Measurements from ENCODE around the gene ATAD3C. TPM values are rescaled to one million over a fixed set of nuclear protein-coding genes. Genes with fewer than 3 reads are reported as not detected.
"Not testable (repeated sequence)": the region's sequence is repeated elsewhere in the genome, so short reads cannot be mapped to it uniquely, and the experiment has no call there.

Gene ATAD3C
- total and polyA plus RNA-seq, 2 donors (not counting 1 experiment from before 2014, with no cell fraction given), result 0.17 TPM; not detected in 1

DNA sequence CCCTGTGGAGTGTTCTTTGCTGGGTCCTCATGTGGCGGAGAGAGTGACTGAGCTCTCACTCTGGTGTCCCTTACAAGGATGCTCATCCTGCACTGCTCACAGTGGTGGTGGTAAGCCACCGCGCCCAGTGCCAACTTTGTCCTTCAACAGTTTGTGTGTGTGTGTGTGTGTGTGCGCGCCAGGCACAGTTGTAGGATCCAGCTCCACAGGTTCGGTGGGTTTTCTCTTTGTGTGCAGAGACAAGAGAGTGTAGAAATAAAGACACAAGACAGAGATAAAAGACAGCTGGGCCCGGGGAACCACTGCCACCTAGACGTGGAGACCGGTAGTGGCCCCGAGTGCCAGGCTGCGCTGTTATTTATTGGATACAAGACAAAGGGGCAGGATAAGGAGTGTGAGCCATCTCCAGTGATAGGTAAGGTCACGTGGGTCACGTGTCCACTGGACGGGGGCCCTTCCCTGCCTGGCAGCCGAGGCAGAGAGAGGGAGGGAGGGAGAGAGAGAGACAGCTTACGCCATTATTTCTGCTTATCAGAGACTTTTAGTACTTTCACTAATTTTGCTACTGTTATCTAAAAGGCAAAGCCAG, 55.4 kb downstream of the ATAD3C start:
- H3K36me3 ChIP-seq (ENCODE audit: control insufficient read depth, insufficient read depth, low read length); H3K4me1 ChIP-seq (ENCODE audit: control insufficient read depth, extremely low read depth, insufficient read depth, low read length); H3K9me3 ChIP-seq (ENCODE audit: control insufficient read depth, insufficient read depth, low read depth, low read length); H4K20me1 ChIP-seq (ENCODE audit: control insufficient read depth, extremely low read depth, insufficient read depth, low read length); H3K79me2 ChIP-seq (ENCODE audit: control insufficient read depth, insufficient read depth, low read length); H3K4me3 ChIP-seq (replicated peaks in 1 of 4; ENCODE audit: control extremely low read depth in 1 of 4, insufficient read depth in 1 of 4, low read depth in 3 of 4, low read length in 4 of 4); H3K4me2 ChIP-seq (ENCODE audit: extremely low read depth, insufficient read depth, low read length); H3K9ac ChIP-seq (ENCODE audit: insufficient read depth, low read length); H3K27me3 ChIP-seq (ENCODE audit: control insufficient read depth, insufficient read depth, low read length): not testable (repeated sequence)
- TF ChIP-seq CTCF (conservative IDR thresholded peaks at IDR 0.05 in 1 of 2, IDR thresholded peaks at IDR 0.05 in 1 of 2; ENCODE audit: low read depth in 1 of 2, low read length in 2 of 2), result peak; percentile 44 to 60
- H3K27ac ChIP-seq (ENCODE audit: insufficient read depth, low read length), result peak overlapping the region; percentile 65
- DNase-seq (ENCODE audit: low read depth in 2 of 2), result peak; percentile 27 to 54
- peak overlapping the region; percentile 73 for H2AFZ ChIP-seq (ENCODE audit: low read length)

DNA sequence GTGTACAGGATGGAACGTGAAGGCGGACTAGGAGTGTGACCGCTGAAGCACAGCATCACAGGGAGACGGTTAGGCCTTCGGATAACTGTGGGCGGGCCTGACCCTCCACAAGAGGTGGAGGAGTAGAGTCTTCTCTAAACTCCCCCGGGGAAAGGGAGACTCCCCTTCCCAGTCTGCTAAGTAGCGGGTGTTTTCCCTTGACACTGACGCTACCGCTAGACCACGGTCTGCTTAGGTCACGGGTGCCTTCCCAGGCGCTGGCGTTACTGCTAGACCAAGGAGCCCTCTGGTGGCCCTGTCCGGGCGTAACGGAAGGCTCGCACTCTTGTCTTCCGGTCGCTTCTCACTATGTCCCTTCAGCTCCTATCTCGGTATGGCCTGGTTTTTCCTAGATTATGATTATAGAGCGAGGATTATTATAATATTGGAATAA, 55.9 kb downstream of the ATAD3C start:
- not testable (repeated sequence) for H4K20me1 ChIP-seq (ENCODE audit: control insufficient read depth, extremely low read depth, insufficient read depth, low read length); H3K36me3 ChIP-seq (ENCODE audit: control insufficient read depth, insufficient read depth, low read length); H3K4me3 ChIP-seq (replicated peaks in 1 of 4; ENCODE audit: control extremely low read depth in 1 of 4, insufficient read depth in 1 of 4, low read depth in 3 of 4, low read length in 4 of 4); H3K27me3 ChIP-seq (ENCODE audit: control insufficient read depth, insufficient read depth, low read length); H3K4me2 ChIP-seq (ENCODE audit: extremely low read depth, insufficient read depth, low read length); H2AFZ ChIP-seq (ENCODE audit: low read length); H3K4me1 ChIP-seq (ENCODE audit: control insufficient read depth, extremely low read depth, insufficient read depth, low read length); H3K9ac ChIP-seq (ENCODE audit: insufficient read depth, low read length); DNase-seq (ENCODE audit: low read depth in 2 of 2); H3K9me3 ChIP-seq (ENCODE audit: control insufficient read depth, insufficient read depth, low read depth, low read length); H3K79me2 ChIP-seq (ENCODE audit: control insufficient read depth, insufficient read depth, low read length)
- peak; percentile 21 to 26 for TF ChIP-seq CTCF (conservative IDR thresholded peaks at IDR 0.05 in 1 of 2, IDR thresholded peaks at IDR 0.05 in 1 of 2; ENCODE audit: low read depth in 1 of 2, low read length in 2 of 2)
- peak overlapping the region; percentile 65 for H3K27ac ChIP-seq (ENCODE audit: insufficient read depth, low read length)

DNA sequence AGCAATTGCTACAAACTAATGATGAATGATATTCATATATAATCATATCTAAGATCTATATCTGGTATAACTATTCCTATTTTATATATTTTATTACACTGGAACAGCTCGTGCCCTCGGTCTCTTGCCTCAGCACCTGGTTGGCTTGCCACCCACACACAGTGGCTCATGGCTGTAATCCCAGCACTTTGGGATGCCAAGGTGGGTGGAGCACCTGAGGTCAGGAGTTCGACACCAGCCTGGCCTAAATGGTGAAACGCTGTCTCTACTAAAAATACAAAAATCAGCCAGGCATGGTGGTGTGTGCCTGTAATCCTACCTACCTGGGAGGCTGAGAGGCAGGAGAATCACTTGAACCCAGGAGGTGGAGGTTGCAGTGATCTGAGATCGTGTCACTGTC, 56.3 kb downstream of the ATAD3C start:
- H3K79me2 ChIP-seq (ENCODE audit: control insufficient read depth, insufficient read depth, low read length); H3K9me3 ChIP-seq (ENCODE audit: control insufficient read depth, insufficient read depth, low read depth, low read length); H3K4me2 ChIP-seq (ENCODE audit: extremely low read depth, insufficient read depth, low read length); H3K9ac ChIP-seq (ENCODE audit: insufficient read depth, low read length); H4K20me1 ChIP-seq (ENCODE audit: control insufficient read depth, extremely low read depth, insufficient read depth, low read length); H3K36me3 ChIP-seq (ENCODE audit: control insufficient read depth, insufficient read depth, low read length); H3K27ac ChIP-seq (ENCODE audit: insufficient read depth, low read length); H3K4me1 ChIP-seq (ENCODE audit: control insufficient read depth, extremely low read depth, insufficient read depth, low read length); H3K27me3 ChIP-seq (ENCODE audit: control insufficient read depth, insufficient read depth, low read length); DNase-seq (ENCODE audit: low read depth in 2 of 2); H3K4me3 ChIP-seq (replicated peaks in 1 of 4; ENCODE audit: control extremely low read depth in 1 of 4, insufficient read depth in 1 of 4, low read depth in 3 of 4, low read length in 4 of 4): not testable (repeated sequence)
- H2AFZ ChIP-seq (ENCODE audit: low read length), result peak overlapping the region; percentile 46
